ENCODE measurements around the gene UQCR11. TPM values are rescaled to one million over a fixed set of nuclear protein-coding genes. Genes with fewer than 3 reads are reported as not detected.

The UQCR11 gene
- total and polyA plus RNA-seq, 2 of the 8 experiments (the other 6 are each of a cell fraction or from before 2014, with no cell fraction given): 162 to 171 TPM

- TF ChIP-seq CHD1 (IDR thresholded peaks at IDR 0.05; ENCODE audit: low read depth, low read length) (no peak), CHD7 (IDR thresholded peaks at IDR 0.05; ENCODE audit: insufficient replicate concordance, low read length) (no peak), CBX8 (IDR thresholded peaks at IDR 0.05; ENCODE audit: borderline replicate concordance, low read depth, low read length) (no peak), HDAC6 (IDR thresholded peaks at IDR 0.05; ENCODE audit: low read depth, low read length) (no peak), KDM5A (IDR thresholded peaks at IDR 0.05; ENCODE audit: low read length) (no peak), GABPA (IDR thresholded peaks at IDR 0.05; ENCODE audit: borderline replicate concordance, insufficient read depth, low read length) (peak; percentile 68; the same call in 1 of the 2 replicates), JUN (IDR thresholded peaks at IDR 0.05; ENCODE audit: low read depth, low read length) (no peak), SAP30 (IDR thresholded peaks at IDR 0.05; ENCODE audit: insufficient read depth, insufficient replicate concordance, low read length) (no peak), RFX5 (IDR thresholded peaks at IDR 0.05; ENCODE audit: borderline replicate concordance, low read depth, low read length) (no peak), TBP (IDR thresholded peaks at IDR 0.05; ENCODE audit: low read depth, low read length) (no peak), POU5F1 (IDR thresholded peaks at IDR 0.05; ENCODE audit: low read depth, low read length) (no peak), MAX (IDR thresholded peaks at IDR 0.05) (no peak)
These were observed 19.2 kb upstream of the UQCR11 start (continued) for GRCh38 chr19:1624458-1624857.
